Measurements from ENCODE around the gene PRPF8. TPM values are rescaled to one million over a fixed set of nuclear protein-coding genes. Genes with fewer than 3 reads are reported as not detected.
A peak's percentile ranks its signal among the peaks of the same experiment; 100 is the strongest.

Gene PRPF8
- polyA plus RNA-seq, 4 donors, result 61.1 to 162 (median 75.0) TPM

DNA sequence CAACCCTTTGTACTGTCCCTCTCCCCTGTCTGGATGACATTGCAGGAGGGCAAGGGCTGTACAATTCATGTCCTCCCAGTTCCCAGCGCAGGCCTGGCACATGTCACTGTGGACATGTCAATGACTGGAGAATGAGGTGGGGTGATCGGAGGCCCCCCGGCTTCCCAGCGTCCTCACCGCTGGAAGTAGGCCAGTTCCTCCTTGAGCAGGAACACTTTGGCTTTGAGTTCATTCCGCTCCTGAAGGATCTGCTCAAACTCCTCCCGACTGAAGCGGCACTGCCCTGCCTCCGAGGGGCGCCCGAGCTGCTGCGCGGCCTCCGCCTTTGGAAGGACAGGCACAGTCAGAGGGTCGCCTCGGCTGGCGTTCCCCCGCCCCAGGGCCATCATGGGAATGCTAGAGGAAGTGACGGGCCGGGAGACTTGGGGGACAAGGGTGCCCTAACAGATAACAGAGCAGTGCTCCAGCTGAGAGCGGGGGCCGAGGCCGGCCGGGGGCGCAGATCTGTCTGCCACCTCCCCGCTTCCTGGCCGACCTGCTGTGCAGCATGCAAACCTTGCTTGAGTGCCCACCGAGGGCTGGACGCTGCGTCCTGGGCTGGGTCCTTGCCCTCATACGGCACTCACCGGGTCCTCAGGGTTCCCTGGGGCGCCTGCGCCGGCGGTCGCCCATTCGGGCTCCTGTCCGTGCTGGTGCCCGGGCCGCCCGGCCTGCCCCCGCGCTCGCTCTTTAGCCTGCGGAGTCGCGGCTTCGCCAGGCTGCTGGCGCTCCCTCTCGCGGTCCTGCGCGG, 36.3 kb downstream of the PRPF8 start:
- Histone ChIP-seq H3K27ac (ENCODE audit: low read depth in 1 of 3, low read length in 2 of 3) (peak overlapping the region; percentile 56 to 90 (median 70)), H3K4me3 (ENCODE audit: low read depth in 1 of 3, low read length in 3 of 3) (peak overlapping the region; percentile 33 to 60 (median 46)), H3K9me3 (ENCODE audit: control insufficient read depth in 2 of 2, insufficient read depth in 1 of 2, low read depth in 1 of 2, low read length in 1 of 2) (no peaks in the 10 kb centered on the region), H3K27me3 (ENCODE audit: control insufficient read depth in 3 of 3, insufficient read depth in 3 of 3, low read length in 3 of 3) (no peaks in the 10 kb centered on the region), H3K4me1 (ENCODE audit: control insufficient read depth in 3 of 3, insufficient read depth in 2 of 3, low read depth in 1 of 3, low read length in 2 of 3) (peaks cover 0 to 35% (median 0%) of the 10 kb centered on the region in 3 donors), H3K36me3 (ENCODE audit: control insufficient read depth in 3 of 3, insufficient read depth in 2 of 3, low read depth in 1 of 3, low read length in 3 of 3) (peaks cover 7 to 70% (median 19%) of the 10 kb centered on the region in 3 donors)
- DNase-seq (peak in 1 of 2 donors; percentile 49), FAIRE-seq (no peak)
- WGBS, 3 donors, result 5 to 11% (median 7%) methylated on average over 42 to 54 of the region's 54 CpGs

DNA sequence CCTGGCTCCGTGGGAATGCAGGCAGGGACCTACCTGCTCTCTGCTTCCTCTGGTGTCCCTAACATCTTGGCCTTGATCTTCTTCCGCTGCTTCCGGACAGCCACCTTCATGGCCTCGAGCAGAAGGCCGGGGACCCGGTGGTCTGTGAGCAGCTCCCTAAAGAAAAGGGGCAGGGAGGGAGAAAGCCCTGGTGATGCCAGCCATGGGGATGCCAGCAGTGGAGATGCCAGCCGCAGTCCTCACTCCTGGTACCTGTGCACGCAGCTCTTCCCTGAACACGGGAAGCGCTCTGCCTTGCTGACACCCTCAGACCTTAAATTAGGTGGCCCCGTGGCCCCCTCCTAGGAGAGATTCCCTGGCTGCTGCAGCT, 36.9 kb downstream of the PRPF8 start:
- Histone ChIP-seq H3K4me3 (ENCODE audit: low read depth in 1 of 3, low read length in 3 of 3) (no peak overlapping the region), H3K4me1 (ENCODE audit: control insufficient read depth in 3 of 3, insufficient read depth in 2 of 3, low read depth in 1 of 3, low read length in 2 of 3) (peaks cover 0 to 35% (median 0%) of the 10 kb centered on the region in 3 donors), H3K9me3 (ENCODE audit: control insufficient read depth in 2 of 2, insufficient read depth in 1 of 2, low read depth in 1 of 2, low read length in 1 of 2) (no peaks in the 10 kb centered on the region), H3K27me3 (ENCODE audit: control insufficient read depth in 3 of 3, insufficient read depth in 3 of 3, low read length in 3 of 3) (no peaks in the 10 kb centered on the region), H3K36me3 (ENCODE audit: control insufficient read depth in 3 of 3, insufficient read depth in 2 of 3, low read depth in 1 of 3, low read length in 3 of 3) (peaks cover 5 to 64% (median 16%) of the 10 kb centered on the region in 3 donors), H3K27ac (ENCODE audit: low read depth in 1 of 3, low read length in 2 of 3) (peak overlapping the region in 1 of 3 donors; percentile 90)
- DNase-seq (no peak), FAIRE-seq (no peak)
- WGBS, 3 donors, result 72 to 83% (median 77%) methylated on average over 11 of the region's 11 CpGs

DNA sequence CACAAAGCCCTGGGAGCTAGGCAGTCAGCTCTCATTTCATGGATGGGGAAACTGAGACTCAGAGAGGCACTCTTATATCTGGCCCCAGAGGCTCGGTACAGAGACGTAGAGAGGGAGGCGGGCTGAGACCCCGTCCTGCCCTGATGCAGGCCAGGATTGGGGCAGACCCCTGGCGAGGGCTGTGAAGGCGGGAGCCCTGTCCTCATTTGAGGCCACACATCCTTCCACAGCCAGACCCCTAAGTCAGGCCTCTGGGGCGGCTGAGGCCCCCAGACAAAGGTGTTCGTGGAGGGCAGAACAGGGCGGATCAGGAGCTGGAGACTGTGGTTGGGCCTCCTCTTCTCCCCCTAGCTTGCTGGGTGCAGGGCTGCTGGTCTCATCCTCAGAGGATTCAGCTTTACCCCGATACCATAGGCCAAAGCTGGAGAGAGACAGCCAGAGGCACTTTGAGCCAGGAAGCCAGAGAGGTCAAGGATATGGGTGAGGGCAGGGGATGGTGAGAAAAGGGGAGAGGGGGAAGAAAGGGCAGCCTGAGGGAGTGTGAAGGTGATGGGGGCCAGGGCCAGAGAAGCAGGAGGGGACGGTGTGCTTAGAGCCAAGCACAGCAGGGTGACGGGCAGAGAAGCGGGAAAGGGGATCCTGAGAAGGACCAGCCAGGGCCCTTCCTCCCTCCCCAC, 38.3 kb downstream of the PRPF8 start:
- Histone ChIP-seq H3K9me3 (ENCODE audit: control insufficient read depth in 2 of 2, insufficient read depth in 1 of 2, low read depth in 1 of 2, low read length in 1 of 2) (peaks cover 0 to 3% of the 10 kb centered on the region in 2 donors), H3K4me3 (ENCODE audit: low read depth in 1 of 3, low read length in 3 of 3) (no peak overlapping the region), H3K27me3 (ENCODE audit: control insufficient read depth in 3 of 3, insufficient read depth in 3 of 3, low read length in 3 of 3) (no peaks in the 10 kb centered on the region), H3K27ac (ENCODE audit: low read depth in 1 of 3, low read length in 2 of 3) (no peak overlapping the region), H3K4me1 (ENCODE audit: control insufficient read depth in 3 of 3, insufficient read depth in 2 of 3, low read depth in 1 of 3, low read length in 2 of 3) (peaks cover 0 to 34% (median 0%) of the 10 kb centered on the region in 3 donors), H3K36me3 (ENCODE audit: control insufficient read depth in 3 of 3, insufficient read depth in 2 of 3, low read depth in 1 of 3, low read length in 3 of 3) (peaks cover 3 to 50% (median 4%) of the 10 kb centered on the region in 3 donors)
- DNase-seq (no peak), FAIRE-seq (no peak)
- 91 to 93% (median 92%) methylated on average over 12 to 13 of the region's 13 CpGs for WGBS, 3 donors

DNA sequence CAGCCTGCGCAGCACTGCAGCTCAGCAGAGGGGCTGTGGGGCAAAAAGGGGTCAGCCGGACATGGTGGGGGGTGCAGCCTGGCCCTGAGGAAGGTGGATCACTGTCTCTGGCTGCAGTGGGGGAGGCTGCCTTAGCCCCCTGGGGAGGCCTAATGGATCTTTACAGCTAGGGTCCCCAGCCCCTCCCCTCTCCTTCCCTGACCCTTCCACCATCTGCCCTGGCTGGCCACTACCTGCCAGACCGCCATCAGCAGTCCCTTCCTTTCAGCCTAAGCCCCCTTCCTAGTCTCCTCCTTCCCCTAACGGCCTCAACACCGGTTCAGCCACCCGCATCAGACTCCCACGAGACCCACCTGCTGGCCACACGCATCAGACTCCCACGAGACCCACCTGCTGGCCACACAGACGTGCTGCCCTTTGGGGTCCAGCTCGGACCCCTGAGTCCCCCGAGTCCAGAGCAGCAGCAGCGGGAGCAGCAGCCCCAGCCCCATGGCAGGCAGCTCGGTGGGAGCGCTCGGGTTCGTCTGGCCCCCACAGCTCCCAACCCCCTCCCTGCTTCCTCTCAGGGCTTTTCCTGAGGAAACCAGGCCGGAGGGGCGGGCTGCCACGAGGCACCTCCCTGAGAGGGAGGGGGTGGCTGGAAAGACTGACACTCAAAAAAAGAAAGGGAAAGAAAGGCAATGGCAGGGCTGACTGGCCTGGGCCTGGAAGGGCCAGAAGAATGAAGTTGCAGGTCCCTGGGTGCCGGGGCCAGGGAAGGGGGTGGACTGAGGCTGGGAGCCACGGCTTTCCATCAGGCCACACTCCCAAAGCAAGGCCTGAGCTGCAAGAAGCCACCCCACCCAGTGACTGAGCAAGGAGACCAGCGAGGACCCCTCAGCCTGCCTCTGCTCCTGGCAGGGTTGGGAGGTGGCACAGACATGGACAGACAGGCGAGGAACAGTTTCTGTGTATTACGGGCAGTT, 39.2 kb downstream of the PRPF8 start, which contains the start of gene SCARF1:
Gene SCARF1, minus strand, starts transcription at position 526 of the 965 bp plus-strand sequence. Its CDS starts 35 bp downstream, at position 491.
- peaks cover 0 to 25% (median 0%) of the 10 kb centered on the region in 3 donors for H3K4me1 ChIP-seq (ENCODE audit: control insufficient read depth in 3 of 3, insufficient read depth in 2 of 3, low read depth in 1 of 3, low read length in 2 of 3)
- H3K36me3 ChIP-seq (ENCODE audit: control insufficient read depth in 3 of 3, insufficient read depth in 2 of 3, low read depth in 1 of 3, low read length in 3 of 3), result peaks cover 0 to 42% (median 3%) of the 10 kb centered on the region in 3 donors
- H3K9me3 ChIP-seq (ENCODE audit: control insufficient read depth in 2 of 2, insufficient read depth in 1 of 2, low read depth in 1 of 2, low read length in 1 of 2), result peaks cover 0 to 3% of the 10 kb centered on the region in 2 donors
- FAIRE-seq (no peak), DNase-seq (no peak)
- H3K4me3 ChIP-seq (ENCODE audit: low read depth in 1 of 3, low read length in 3 of 3), result peak within 1 kb of the TSS in 1 of 3 donors; percentile 23
- no peaks in the 10 kb centered on the region for H3K27me3 ChIP-seq (ENCODE audit: control insufficient read depth in 3 of 3, insufficient read depth in 3 of 3, low read length in 3 of 3)
- peak within 1 kb of the TSS in 1 of 3 donors; percentile 50 for H3K27ac ChIP-seq (ENCODE audit: low read depth in 1 of 3, low read length in 2 of 3)
- 72 to 88% (median 81%) methylated on average over 25 of the region's 25 CpGs for WGBS, 3 donors

DNA sequence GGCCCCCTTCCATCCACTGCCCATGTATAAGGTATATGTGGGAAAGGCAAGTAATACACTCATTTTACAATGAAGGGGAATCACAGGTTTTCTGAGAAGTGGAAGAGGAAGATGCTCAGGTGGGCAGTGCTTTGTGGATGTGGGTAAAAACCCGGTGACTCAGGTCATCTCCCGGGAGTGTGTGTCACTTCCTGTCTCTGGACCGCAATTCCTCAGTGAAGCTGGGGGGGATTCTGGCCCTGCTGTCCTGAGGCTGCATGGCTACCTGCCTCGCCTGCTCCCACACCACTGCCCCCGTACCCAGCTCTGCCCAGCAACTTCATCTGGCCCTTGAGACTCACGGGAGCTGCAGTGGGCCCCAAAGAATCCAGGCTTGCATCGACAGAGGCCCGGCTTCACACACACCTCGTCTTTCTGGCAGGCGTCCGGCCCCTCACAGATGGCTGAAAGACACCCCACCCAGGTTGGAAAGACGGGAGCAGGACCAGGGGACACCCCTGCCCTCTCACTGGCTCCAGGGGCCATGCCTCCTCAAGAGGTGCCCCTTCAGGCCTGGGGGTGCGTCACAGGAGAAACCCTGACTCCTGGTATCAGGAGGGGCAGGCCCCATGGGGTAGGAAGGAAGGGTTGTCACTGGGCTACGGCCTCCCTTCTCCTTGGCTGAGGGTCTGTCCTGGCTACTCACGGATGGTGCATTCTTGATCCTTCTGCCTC, 40.0 kb downstream of the PRPF8 start:
- no peaks in the 10 kb centered on the region for H3K27me3 ChIP-seq (ENCODE audit: control insufficient read depth in 3 of 3, insufficient read depth in 3 of 3, low read length in 3 of 3)
- H3K4me1 ChIP-seq (ENCODE audit: control insufficient read depth in 3 of 3, insufficient read depth in 2 of 3, low read depth in 1 of 3, low read length in 2 of 3), result peaks cover 0 to 17% (median 0%) of the 10 kb centered on the region in 3 donors
- peak overlapping the region in 1 of 3 donors; percentile 70 for H3K27ac ChIP-seq (ENCODE audit: low read depth in 1 of 3, low read length in 2 of 3)
- peak overlapping the region in 1 of 3 donors; percentile 23 for H3K4me3 ChIP-seq (ENCODE audit: low read depth in 1 of 3, low read length in 3 of 3)
- 64 to 89% (median 74%) methylated on average over 15 of the region's 15 CpGs for WGBS, 3 donors
- DNase-seq, result peak in 1 of 2 donors; percentile 1
- peaks cover 0 to 36% (median 3%) of the 10 kb centered on the region in 3 donors for H3K36me3 ChIP-seq (ENCODE audit: control insufficient read depth in 3 of 3, insufficient read depth in 2 of 3, low read depth in 1 of 3, low read length in 3 of 3)
- FAIRE-seq, result no peak
- H3K9me3 ChIP-seq (ENCODE audit: control insufficient read depth in 2 of 2, insufficient read depth in 1 of 2, low read depth in 1 of 2, low read length in 1 of 2), result peaks cover 0 to 3% of the 10 kb centered on the region in 2 donors

DNA sequence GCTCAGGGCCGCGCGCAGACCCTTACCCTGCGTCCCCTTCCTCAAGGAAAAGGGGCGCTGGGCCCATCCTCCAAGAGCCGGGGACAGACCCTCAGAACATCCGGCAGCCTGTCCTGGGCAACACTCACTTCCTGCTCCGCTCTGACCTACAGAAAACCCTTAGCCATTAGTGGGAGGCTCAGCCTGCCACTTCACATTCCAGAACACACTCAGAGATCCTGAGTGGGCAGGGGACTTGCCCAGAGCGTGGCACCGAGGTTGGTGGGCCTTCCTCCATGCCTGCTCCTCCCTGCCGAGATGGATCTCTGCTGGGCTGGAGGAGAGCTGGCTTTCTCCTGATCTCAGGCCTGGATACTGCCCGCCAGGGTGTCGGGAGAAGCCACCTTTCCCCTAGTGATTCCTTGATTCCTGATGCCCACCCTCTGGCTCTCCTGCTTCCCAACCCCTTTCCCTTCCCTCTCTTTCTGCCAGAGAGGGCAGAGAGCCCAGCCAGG, 40.6 kb downstream of the PRPF8 start:
- DNase-seq (no peak), FAIRE-seq (no peak)
- Histone ChIP-seq H3K4me1 (ENCODE audit: control insufficient read depth in 3 of 3, insufficient read depth in 2 of 3, low read depth in 1 of 3, low read length in 2 of 3) (peaks cover 0 to 17% (median 0%) of the 10 kb centered on the region in 3 donors), H3K27me3 (ENCODE audit: control insufficient read depth in 3 of 3, insufficient read depth in 3 of 3, low read length in 3 of 3) (no peaks in the 10 kb centered on the region), H3K36me3 (ENCODE audit: control insufficient read depth in 3 of 3, insufficient read depth in 2 of 3, low read depth in 1 of 3, low read length in 3 of 3) (peaks cover 0 to 40% (median 3%) of the 10 kb centered on the region in 3 donors), H3K27ac (ENCODE audit: low read depth in 1 of 3, low read length in 2 of 3) (peak overlapping the region in 2 of 3 donors; percentile 59 to 70), H3K4me3 (ENCODE audit: low read depth in 1 of 3, low read length in 3 of 3) (peak overlapping the region in 1 of 3 donors; percentile 53), H3K9me3 (ENCODE audit: control insufficient read depth in 2 of 2, insufficient read depth in 1 of 2, low read depth in 1 of 2, low read length in 1 of 2) (peaks cover 0 to 3% of the 10 kb centered on the region in 2 donors)
- WGBS, 3 donors, result 22 to 34% (median 27%) methylated on average over 9 to 13 of the region's 13 CpGs

DNA sequence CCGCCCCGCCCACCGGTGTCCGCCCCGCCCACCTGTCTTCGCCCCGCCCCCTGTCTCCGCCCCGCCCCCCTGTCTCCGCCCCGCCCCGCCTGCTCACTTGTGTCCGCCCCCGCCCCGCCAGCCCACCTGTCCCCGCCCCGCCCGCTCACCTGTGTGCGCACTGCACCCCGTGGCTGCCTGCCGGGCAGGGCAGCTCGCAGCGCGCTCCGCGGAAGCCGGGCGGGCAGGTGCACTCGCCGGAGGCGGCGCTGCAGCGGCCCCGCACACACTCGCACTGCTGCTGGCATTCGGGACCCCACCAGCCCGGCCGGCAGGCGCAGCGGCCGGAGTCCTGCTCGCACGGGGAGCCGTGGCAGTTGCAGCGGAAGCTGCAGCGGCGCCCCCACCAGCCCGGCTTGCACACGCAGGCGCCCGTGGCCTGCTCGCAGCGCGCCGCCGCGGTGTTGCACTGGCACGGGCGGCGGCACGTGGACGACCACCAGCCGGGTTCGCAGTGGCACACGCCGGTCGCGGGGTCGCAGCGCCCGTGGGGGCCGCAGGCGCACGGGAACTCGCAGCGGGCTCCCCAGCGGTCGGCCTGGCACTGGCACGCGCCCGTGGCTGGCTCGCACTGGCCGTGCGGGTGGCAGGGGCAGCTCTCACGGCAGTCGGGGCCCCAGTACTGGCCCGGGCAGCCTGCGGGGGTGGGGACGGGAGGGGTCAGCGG, 41.2 kb downstream of the PRPF8 start:
- H3K9me3 ChIP-seq (ENCODE audit: control insufficient read depth in 2 of 2, insufficient read depth in 1 of 2, low read depth in 1 of 2, low read length in 1 of 2), result peaks cover 0 to 3% of the 10 kb centered on the region in 2 donors
- 1% methylated on average over 24 to 85 of the region's 90 CpGs for WGBS, 3 donors
- no peaks in the 10 kb centered on the region for H3K27me3 ChIP-seq (ENCODE audit: control insufficient read depth in 3 of 3, insufficient read depth in 3 of 3, low read length in 3 of 3)
- FAIRE-seq (no peak), DNase-seq (peak; percentile 88)
- peaks cover 0 to 40% (median 3%) of the 10 kb centered on the region in 3 donors for H3K36me3 ChIP-seq (ENCODE audit: control insufficient read depth in 3 of 3, insufficient read depth in 2 of 3, low read depth in 1 of 3, low read length in 3 of 3)
- H3K27ac ChIP-seq (ENCODE audit: low read depth in 1 of 3, low read length in 2 of 3), result peak overlapping the region in 2 of 3 donors; percentile 59 to 70
- peak overlapping the region in 1 of 3 donors; percentile 53 for H3K4me3 ChIP-seq (ENCODE audit: low read depth in 1 of 3, low read length in 3 of 3)
- H3K4me1 ChIP-seq (ENCODE audit: control insufficient read depth in 3 of 3, insufficient read depth in 2 of 3, low read depth in 1 of 3, low read length in 2 of 3), result peaks cover 0 to 15% (median 0%) of the 10 kb centered on the region in 3 donors

Data from small intestine (tissue), 7 donors.